ENCODE results near the gene PSMB5. TPM values are rescaled to one million over a fixed set of nuclear protein-coding genes. Genes with fewer than 3 reads are reported as not detected.

Gene PSMB5
- total RNA-seq, 1 experiment from 2014 or later = 224 TPM

GRCh38 chr14:23057757-23058653, 23.3 kb upstream of the PSMB5 start (continued):
- peak; percentile 7; the same call in 1 of the 2 replicates for TF ChIP-seq ERG (CRISPR knock-in tag; IDR thresholded peaks at IDR 0.05)
- TF ChIP-seq ZNF121 (CRISPR knock-in tag; IDR thresholded peaks at IDR 0.05) = peak; percentile 90
- no peak for TF ChIP-seq ETV6 (CRISPR knock-in tag; IDR thresholded peaks at IDR 0.05)
- 0 out of 2 replicates have a peak, but pooled peaks have one; percentile 34 for TF ChIP-seq E2F1 (CRISPR knock-in tag; IDR thresholded peaks at IDR 0.05)
- TF ChIP-seq GABPB1 (CRISPR knock-in tag; IDR thresholded peaks at IDR 0.05) = peak; percentile 58; the same call in 1 of the 2 replicates
- no peak for TF ChIP-seq GTF2I (CRISPR knock-in tag; conservative IDR thresholded peaks at IDR 0.05)
- peak; percentile 4; the same call in 1 of the 2 replicates for TF ChIP-seq ZMAT4 (CRISPR knock-in tag; IDR thresholded peaks at IDR 0.05)
- 0 out of 2 replicates have a peak, but pooled peaks have one; percentile 19 for TF ChIP-seq OVOL2 (CRISPR knock-in tag; IDR thresholded peaks at IDR 0.05; ENCODE audit: borderline replicate concordance)
- no peak for TF ChIP-seq CDX4 (CRISPR knock-in tag; IDR thresholded peaks at IDR 0.05; ENCODE audit: borderline replicate concordance)
- no peak for TF ChIP-seq ZNF671 (CRISPR knock-in tag; IDR thresholded peaks at IDR 0.05)
- no peak for TF ChIP-seq ATF6 (CRISPR knock-in tag; IDR thresholded peaks at IDR 0.05)
- no peak for TF ChIP-seq NFE2L1 (CRISPR knock-in tag; IDR thresholded peaks at IDR 0.05)
- TF ChIP-seq IRF1 (CRISPR knock-in tag; IDR thresholded peaks at IDR 0.05) = no peak
- peak; percentile 63; the same call in 1 of the 2 replicates for TF ChIP-seq AR (CRISPR knock-in tag; IDR thresholded peaks at IDR 0.05)
